Gastroesophageal sphincter (tissue), 4 donors: ENCODE measurements around the gene IST1. TPM values are rescaled to one million over a fixed set of nuclear protein-coding genes. Genes with fewer than 3 reads are reported as not detected.
A peak's percentile ranks its signal among the peaks of the same experiment; 100 is the strongest.

Experiments used
- ATAC-seq: fragments of 150-250 bp; one replicate; pipeline ENCODE4 v1.9.1; 2016; ENCODE audit warnings: mild to moderate bottlenecking, moderate library complexity
- H3K27ac ChIP-seq, 4 donors: fragments of 200-600 bp; sonication (generic) in 3 of 4; 1 replicate in 3 of 4; 2 replicates in 1 of 4; pipeline ENCODE4 v1.5.1; 2016 to 2019
- H3K27me3 ChIP-seq: fragments of 200-600 bp; sonication (generic); one replicate; pipeline ENCODE4 v1.5.1; 2019
- H3K36me3 ChIP-seq, 2 donors: fragments of 200-600 bp; sonication (generic); one replicate each; pipeline ENCODE4 v1.5.1; 2019; ENCODE audit warnings: control low read depth in 1 of 2
- H3K4me1 ChIP-seq, 3 donors: fragments of 200-600 bp; sonication (generic); 1 replicate in 2 of 3; 2 replicates in 1 of 3; pipeline ENCODE4 v1.5.1; 2016 to 2019; ENCODE audit warnings: control low read depth in 2 of 3
- H3K4me3 ChIP-seq, 2 donors: fragments of 200-600 bp; sonication (generic); one replicate each; pipeline ENCODE4 v1.5.1; 2019; ENCODE audit warnings: mild to moderate bottlenecking in 1 of 2, moderate library complexity in 1 of 2
- H3K9me3 ChIP-seq, 3 donors: fragments of 200-600 bp; sonication (generic); one replicate each; pipeline ENCODE4 v1.5.1; 2017 to 2019; ENCODE audit warnings: control low read depth in 2 of 3
- EP300 ChIP-seq: sonication (generic); formaldehyde crosslinking; IDR thresholded peaks from one replicate; pipeline ENCODE4 v1.6.1; 2017; ENCODE audit warnings: antibody characterized with exemption, mild to moderate bottlenecking
- POLR2A ChIP-seq, 2 donors: fragments of 450-650 bp; IDR thresholded peaks; one replicate each; pipeline ENCODE4 v1.6.1; 2017; ENCODE audit warnings: antibody characterized with exemption in 2 of 2, mild to moderate bottlenecking in 2 of 2, moderate library complexity in 1 of 2
- POLR2AphosphoS5 ChIP-seq: sonication (generic); formaldehyde crosslinking; IDR thresholded peaks from one replicate; pipeline ENCODE4 v1.6.1; 2017; ENCODE audit warnings: antibody characterized with exemption
- WGBS, 2 donors: methylation state at CpG; one replicate each; pipeline ENCODE4 v1.1.5; 2018; ENCODE audit warnings: low coverage in 1 of 2; 5-methylcytosine and 5-hydroxymethylcytosine counted together
- total RNA-seq, 4 donors: library from RNA; depleted of rRNA; stranded (reverse); fragments of >200 nt; gene quantifications; one replicate each; pipeline ENCODE4 v1.1.0, GENCODE V29; 2016
- TF ChIP-seq, protein P1 (sequence below), 4 experiments: fragments of 200-600 bp in 2 of 4; fragments of 450-650 bp in 2 of 4; sonication (generic) in 1 of 4; IDR thresholded peaks; one replicate each; pipeline ENCODE4 v1.5.1; 2017 to 2019; ENCODE audit warnings: antibody characterized with exemption in 4 of 4, mild to moderate bottlenecking in 2 of 4, moderate library complexity in 2 of 4

IST1 gene
- total RNA-seq, 4 donors from 2014 or later, result 156 to 202 (median 189) TPM

DNA sequence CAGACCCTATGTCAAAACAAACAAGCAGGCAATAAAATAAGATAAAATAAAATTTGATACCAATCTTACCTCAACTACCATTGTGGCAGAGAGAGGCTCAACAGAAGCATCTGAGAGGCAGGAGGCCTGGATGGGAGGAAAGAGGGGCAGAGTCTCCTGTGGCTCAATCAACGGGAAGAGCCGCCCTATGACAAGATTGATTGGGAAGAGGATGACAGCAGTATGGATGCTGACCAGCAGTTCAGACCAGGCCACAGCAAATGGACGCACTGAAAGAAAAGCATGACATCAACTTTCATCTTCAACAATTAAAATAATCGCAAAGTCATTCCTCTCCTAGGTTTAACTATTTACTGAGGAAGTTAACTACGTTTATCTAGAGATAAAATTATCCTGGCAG is 57.5 kb downstream of the IST1 start:
- 41 to 59% methylated on average over 5 of the region's 5 CpGs for WGBS, 2 donors
- TF ChIP-seq POLR2A (IDR thresholded peaks at IDR 0.05) (no peak), EP300 (no peak)
- TF ChIP-seq, protein P1, sequence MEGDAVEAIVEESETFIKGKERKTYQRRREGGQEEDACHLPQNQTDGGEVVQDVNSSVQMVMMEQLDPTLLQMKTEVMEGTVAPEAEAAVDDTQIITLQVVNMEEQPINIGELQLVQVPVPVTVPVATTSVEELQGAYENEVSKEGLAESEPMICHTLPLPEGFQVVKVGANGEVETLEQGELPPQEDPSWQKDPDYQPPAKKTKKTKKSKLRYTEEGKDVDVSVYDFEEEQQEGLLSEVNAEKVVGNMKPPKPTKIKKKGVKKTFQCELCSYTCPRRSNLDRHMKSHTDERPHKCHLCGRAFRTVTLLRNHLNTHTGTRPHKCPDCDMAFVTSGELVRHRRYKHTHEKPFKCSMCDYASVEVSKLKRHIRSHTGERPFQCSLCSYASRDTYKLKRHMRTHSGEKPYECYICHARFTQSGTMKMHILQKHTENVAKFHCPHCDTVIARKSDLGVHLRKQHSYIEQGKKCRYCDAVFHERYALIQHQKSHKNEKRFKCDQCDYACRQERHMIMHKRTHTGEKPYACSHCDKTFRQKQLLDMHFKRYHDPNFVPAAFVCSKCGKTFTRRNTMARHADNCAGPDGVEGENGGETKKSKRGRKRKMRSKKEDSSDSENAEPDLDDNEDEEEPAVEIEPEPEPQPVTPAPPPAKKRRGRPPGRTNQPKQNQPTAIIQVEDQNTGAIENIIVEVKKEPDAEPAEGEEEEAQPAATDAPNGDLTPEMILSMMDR (IDR thresholded peaks at IDR 0.05), result no peak
- no peak overlapping the region for H3K4me3 ChIP-seq
- no peaks in the 10 kb centered on the region for H3K9me3 ChIP-seq
- no peak overlapping the region for H3K27ac ChIP-seq
- peaks cover 5% of the 10 kb centered on the region for H3K27me3 ChIP-seq
- no peaks in the 10 kb centered on the region for H3K36me3 ChIP-seq
- peaks cover 0 to 6% (median 0%) of the 10 kb centered on the region in 3 donors for H3K4me1 ChIP-seq
- no peak for ATAC-seq

DNA sequence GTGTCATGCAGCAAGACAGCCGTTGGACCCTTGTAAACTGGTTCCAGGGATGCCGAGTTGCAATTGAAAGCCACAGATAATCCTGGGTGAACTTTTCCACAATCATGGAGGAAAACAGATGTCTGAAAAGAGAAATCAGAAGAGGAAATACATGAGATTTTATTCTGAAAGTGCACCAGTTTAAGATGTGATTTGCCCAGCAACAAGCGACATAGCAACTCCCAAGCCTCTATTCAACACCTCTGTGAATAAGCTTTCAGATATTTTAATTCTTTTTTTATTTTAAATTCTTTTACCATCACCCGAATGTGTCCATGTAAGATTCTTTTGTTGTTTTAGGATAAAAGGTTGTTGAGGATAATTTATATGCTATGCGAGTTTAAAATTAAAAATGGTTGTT is 58.8 kb downstream of the IST1 start:
- Histone ChIP-seq H3K27ac (no peak overlapping the region), H3K4me3 (no peak overlapping the region), H3K27me3 (peaks cover 5% of the 10 kb centered on the region), H3K9me3 (no peaks in the 10 kb centered on the region), H3K36me3 (no peaks in the 10 kb centered on the region), H3K4me1 (peaks cover 0 to 6% (median 0%) of the 10 kb centered on the region in 3 donors)
- ATAC-seq, result no peak
- TF ChIP-seq, protein P1 (IDR thresholded peaks at IDR 0.05), result no peak
- TF ChIP-seq POLR2AphosphoS5 (no peak), EP300 (no peak), POLR2A (IDR thresholded peaks at IDR 0.05) (no peak)
- WGBS, 2 donors, result 58 to 65% methylated on average over 5 of the region's 5 CpGs

DNA sequence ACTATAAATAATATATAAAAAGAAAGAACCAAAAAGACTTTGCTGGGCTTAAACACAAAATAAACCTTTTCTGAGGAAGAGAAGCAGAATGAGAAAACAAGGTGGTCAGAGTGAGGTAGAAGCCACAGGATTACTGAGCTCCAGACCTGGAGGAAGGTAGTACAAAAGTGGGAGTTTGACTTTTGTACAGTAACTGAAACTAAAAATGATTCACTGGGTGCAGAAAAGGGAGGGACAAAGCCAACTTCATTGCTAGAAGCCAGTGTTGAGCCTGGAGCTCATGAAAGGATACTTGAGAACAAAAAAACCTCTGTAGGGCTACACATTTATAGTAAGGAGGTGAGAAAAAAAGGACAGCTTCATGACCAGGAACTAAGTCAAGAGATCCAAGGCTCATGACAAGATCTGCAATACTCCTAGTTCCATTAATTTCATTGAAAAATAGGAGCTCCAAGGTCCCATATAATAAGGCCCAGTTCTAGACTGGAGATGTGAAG is 59.4 kb downstream of the IST1 start:
- Histone ChIP-seq H3K4me3 (no peak overlapping the region), H3K4me1 (peaks cover 0 to 6% (median 0%) of the 10 kb centered on the region in 3 donors), H3K27ac (no peak overlapping the region), H3K36me3 (no peaks in the 10 kb centered on the region), H3K9me3 (no peaks in the 10 kb centered on the region), H3K27me3 (peaks cover 5% of the 10 kb centered on the region)
- TF ChIP-seq POLR2A (IDR thresholded peaks at IDR 0.05), result no peak
- TF ChIP-seq, protein P1 (IDR thresholded peaks at IDR 0.05), result no peak
- no peak for TF ChIP-seq EP300
- no peak for TF ChIP-seq POLR2AphosphoS5
- no peak for ATAC-seq

DNA sequence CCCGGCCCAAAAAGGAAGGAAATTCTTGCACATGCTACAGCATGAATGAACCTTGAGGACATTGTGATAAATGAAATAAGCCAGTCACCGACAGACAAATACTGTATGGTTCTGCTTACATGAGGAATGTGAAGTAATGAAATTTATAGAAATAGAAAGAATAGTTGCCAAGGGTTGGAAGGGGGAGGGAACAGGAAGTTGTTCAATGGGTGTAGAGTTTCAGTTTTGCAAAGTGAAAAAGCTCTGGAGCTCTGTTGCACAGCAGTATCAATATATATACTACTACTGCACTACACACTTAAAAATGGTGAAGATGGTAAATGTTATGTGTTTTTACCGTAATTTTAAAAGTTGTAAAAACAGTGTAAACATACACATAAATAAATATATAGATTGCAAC is 61.2 kb downstream of the IST1 start:
- Histone ChIP-seq H3K4me3 (no peak overlapping the region), H3K9me3 (no peaks in the 10 kb centered on the region), H3K27me3 (no peaks in the 10 kb centered on the region), H3K4me1 (peaks cover 0 to 6% (median 0%) of the 10 kb centered on the region in 3 donors), H3K27ac (no peak overlapping the region), H3K36me3 (no peaks in the 10 kb centered on the region)
- WGBS, 2 donors, result 67 to 86% methylated on average over 2 to 3 of the region's 3 CpGs
- TF ChIP-seq EP300 (no peak), POLR2AphosphoS5 (no peak), POLR2A (IDR thresholded peaks at IDR 0.05) (no peak)
- TF ChIP-seq, protein P1 (IDR thresholded peaks at IDR 0.05), result no peak
- no peak for ATAC-seq

DNA sequence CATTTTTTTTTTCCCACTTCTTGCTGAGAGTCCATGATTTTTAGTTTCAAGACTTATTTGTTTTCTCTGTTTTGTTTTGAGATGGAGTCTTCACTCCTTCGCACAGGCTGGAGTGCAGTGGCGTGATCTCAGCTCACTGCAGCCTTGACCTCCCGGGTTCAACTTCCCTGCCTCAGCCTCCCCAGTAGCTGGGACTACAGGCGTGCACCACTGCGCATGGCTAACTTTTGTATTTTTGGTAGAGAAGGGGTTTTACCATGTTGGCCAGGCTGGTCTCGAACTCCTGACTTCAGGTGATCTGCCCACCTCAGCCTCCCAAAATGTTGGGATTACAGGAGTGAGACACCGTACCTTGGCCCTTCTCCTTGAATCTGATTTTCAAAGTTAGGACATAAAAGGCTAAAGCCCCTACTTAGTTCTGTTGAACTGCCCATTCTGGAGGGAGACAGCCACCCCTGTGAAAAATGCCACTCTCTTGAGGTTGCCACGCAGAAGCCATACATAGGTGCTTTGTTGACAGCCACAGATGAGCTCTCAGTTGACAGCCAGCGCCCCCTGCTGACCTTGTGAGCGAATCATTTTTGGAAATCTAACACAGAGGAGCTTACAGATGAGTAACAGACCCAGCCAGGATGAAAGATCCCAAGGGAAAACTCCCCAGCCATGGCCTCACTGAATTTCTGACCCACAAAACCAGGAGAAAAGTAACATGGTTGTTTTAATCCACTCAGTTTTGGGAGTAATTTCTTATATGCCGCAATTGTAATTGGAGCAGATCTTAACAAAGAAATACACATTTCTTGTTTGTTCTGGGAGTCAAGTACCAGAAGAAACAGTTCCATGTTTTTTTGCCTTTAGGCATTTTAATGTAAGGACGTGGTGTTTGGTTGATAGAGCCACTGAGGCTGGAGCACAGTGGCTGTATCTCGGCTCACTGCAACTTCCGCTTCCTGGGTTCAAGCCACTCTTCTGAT is 66.0 kb downstream of the IST1 start:
- WGBS, 2 donors, result 48 to 73% methylated on average over 4 to 5 of the region's 14 CpGs
- H3K36me3 ChIP-seq, result no peaks in the 10 kb centered on the region
- H3K27ac ChIP-seq, result no peak overlapping the region
- TF ChIP-seq, protein P1 (IDR thresholded peaks at IDR 0.05), result peak; percentile 74 to 82 (median 79)
- TF ChIP-seq POLR2AphosphoS5, result peak; percentile 17
- no peak for TF ChIP-seq POLR2A (IDR thresholded peaks at IDR 0.05)
- ATAC-seq, result peak; percentile 90
- H3K4me1 ChIP-seq, result no peaks in the 10 kb centered on the region
- no peak overlapping the region for H3K4me3 ChIP-seq
- no peaks in the 10 kb centered on the region for H3K9me3 ChIP-seq
- H3K27me3 ChIP-seq, result no peaks in the 10 kb centered on the region
